Activated naive CD8-positive, alpha-beta T cell treated with anti-CD3 and anti-CD28 coated beads for 36 hours (primary cell): Measurements from ENCODE around the gene FBXO5. TPM values are rescaled to one million over a fixed set of nuclear protein-coding genes. Genes with fewer than 3 reads are reported as not detected.

Experiments used
- DNase-seq: peaks from one replicate; pipeline ENCODE4 v3.0.0; 2021
- H3K27ac Mint-ChIP-seq: one replicate; pipeline ENCODE4 v1.8.0; 2022; ENCODE audit warnings: mild to moderate bottlenecking, moderate library complexity, mixed read lengths
- H3K27me3 Mint-ChIP-seq: one replicate; pipeline ENCODE4 v1.8.0; 2022; ENCODE audit warnings: mild to moderate bottlenecking, mixed read lengths
- H3K36me3 Mint-ChIP-seq: one replicate; pipeline ENCODE4 v1.8.0; 2021; ENCODE audit warnings: mild to moderate bottlenecking, mixed read lengths
- H3K4me1 Mint-ChIP-seq: one replicate; pipeline ENCODE4 v1.8.0; 2021; ENCODE audit warnings: mixed read lengths
- H3K4me3 Mint-ChIP-seq: one replicate; pipeline ENCODE4 v1.8.0; 2022; ENCODE audit warnings: mild to moderate bottlenecking, moderate library complexity, mixed read lengths
- H3K9me3 Mint-ChIP-seq: one replicate; pipeline ENCODE4 v1.8.0; 2022; ENCODE audit warnings: mixed read lengths
- total RNA-seq, 2 experiments: library from RNA; stranded (reverse); gene quantifications; one replicate each; pipeline ENCODE4 v1.2.3, GENCODE V29; 2021

The FBXO5 gene
- total RNA-seq = 10 to 100 TPM; 51.4 to 52.6 TPM

GRCh38 chr6:152982904-152983636 is at the start of gene FBXO5:
Gene FBXO5 (minus strand): TSS chr6:152983041. CDS start chr6:152982959, 82 bp downstream.
- peaks cover 4% of the 10 kb centered on the region for H3K27me3 Mint-ChIP-seq
- H3K36me3 Mint-ChIP-seq = peaks cover 53% of the 10 kb centered on the region
- peaks cover 29% of the 10 kb centered on the region for H3K4me1 Mint-ChIP-seq
- no peaks in the 10 kb centered on the region for H3K9me3 Mint-ChIP-seq
- peak within 1 kb of the TSS; percentile 99 for H3K27ac Mint-ChIP-seq
- peak; percentile 98 for DNase-seq
- peak within 1 kb of the TSS; percentile 94 for H3K4me3 Mint-ChIP-seq

DNA sequence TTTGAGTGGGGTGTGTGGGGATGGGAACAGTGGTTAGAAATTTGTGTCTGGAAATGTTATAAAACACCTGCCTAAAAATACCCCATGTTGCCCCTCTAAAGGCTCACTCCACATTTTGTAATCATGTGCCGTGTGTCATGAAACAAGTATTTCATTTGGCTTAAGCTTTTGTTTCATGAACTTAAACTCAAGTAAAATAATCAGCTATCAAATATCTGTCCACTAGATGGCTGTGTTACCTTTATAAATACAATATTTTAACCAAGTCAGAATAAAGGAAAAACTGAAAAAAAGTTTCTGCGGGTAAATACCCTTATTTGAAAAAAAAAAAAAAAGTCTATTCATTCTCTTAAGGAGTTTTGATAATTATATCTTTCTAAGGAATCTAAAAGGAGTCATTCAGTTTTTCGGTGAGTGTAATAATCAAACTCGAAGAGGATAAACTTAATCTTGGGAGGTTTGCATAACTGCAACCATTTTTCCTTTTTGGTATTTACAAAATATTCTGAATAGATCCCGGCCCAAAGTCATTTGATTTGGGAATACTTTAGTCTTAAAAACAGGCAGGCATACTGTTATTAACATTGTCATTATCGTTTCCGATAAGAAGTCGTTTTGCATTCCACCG is 49.5 kb upstream of the FBXO5 start:
- Mint-ChIP-seq H3K27me3 (peaks cover 24% of the 10 kb centered on the region), H3K4me3 (no peak overlapping the region), H3K9me3 (no peaks in the 10 kb centered on the region), H3K27ac (no peak overlapping the region), H3K4me1 (no peaks in the 10 kb centered on the region), H3K36me3 (no peaks in the 10 kb centered on the region)
- no peak for DNase-seq

DNA sequence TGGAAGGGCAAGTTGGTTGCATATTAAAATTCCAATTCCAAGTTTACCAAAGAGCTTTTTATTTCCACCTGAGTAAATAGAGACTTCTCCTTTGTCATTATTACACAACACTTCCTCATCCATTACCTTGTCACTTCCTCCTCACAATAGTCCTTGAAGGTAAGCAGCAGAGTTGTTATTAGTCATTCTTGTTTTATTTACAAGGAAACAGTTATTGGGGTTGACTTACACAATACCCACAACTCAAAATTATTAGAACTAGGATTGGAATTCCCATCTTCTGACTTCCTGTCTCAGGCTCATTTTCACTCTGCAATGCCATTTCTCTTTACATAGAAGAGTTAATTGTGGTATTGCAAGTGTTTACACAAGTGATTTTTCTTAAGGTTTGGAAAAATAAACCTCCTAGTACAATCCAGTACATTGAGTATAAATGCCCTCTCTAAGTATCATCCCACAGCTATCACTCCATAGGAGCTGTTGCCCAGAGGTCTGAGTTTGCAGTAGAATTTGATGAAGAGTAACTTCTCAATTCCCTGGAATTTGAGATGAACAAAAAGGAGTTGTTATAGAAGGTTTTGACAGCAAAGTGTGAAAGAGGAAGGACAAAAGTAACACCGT is 48.6 kb upstream of the FBXO5 start:
- no peak for DNase-seq
- Mint-ChIP-seq H3K27me3 (peaks cover 28% of the 10 kb centered on the region), H3K4me3 (no peak overlapping the region), H3K36me3 (no peaks in the 10 kb centered on the region), H3K4me1 (no peaks in the 10 kb centered on the region), H3K27ac (no peak overlapping the region), H3K9me3 (no peaks in the 10 kb centered on the region)

GRCh38 chr6:153028963-153029362 is 46.1 kb upstream of the FBXO5 start:
- peaks cover 5% of the 10 kb centered on the region for H3K4me1 Mint-ChIP-seq
- no peaks in the 10 kb centered on the region for H3K9me3 Mint-ChIP-seq
- DNase-seq = no peak
- no peak overlapping the region for H3K4me3 Mint-ChIP-seq
- no peak overlapping the region for H3K27ac Mint-ChIP-seq
- H3K27me3 Mint-ChIP-seq = peaks cover 35% of the 10 kb centered on the region
- no peaks in the 10 kb centered on the region for H3K36me3 Mint-ChIP-seq

DNA sequence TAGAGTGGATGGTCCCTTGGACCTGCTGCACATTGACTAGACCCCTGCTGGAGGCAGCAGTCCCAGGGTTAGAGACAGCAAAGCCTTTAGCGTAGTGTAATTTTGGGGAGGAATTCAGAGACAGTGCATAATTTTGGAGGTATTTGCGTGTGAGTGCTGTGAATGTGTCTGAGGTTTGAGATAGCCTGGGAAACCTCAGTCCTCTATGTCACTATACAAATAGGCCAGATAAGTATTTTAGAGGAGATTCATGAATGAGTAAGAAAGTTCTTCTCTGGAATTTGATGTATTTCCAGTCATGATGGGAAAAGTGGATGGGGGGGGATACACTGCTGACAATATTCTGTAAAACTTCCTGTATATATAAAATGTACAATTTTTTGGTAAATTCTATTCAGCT is 45.4 kb upstream of the FBXO5 start:
- Mint-ChIP-seq H3K9me3 (no peaks in the 10 kb centered on the region), H3K36me3 (no peaks in the 10 kb centered on the region), H3K4me3 (no peak overlapping the region), H3K27ac (no peak overlapping the region), H3K4me1 (peaks cover 5% of the 10 kb centered on the region), H3K27me3 (peaks cover 39% of the 10 kb centered on the region)
- DNase-seq = no peak

GRCh38 chr6:153027480-153027879 is 44.6 kb upstream of the FBXO5 start:
- Mint-ChIP-seq H3K27me3 (peaks cover 43% of the 10 kb centered on the region), H3K36me3 (no peaks in the 10 kb centered on the region), H3K4me3 (no peak overlapping the region), H3K9me3 (no peaks in the 10 kb centered on the region), H3K27ac (no peak overlapping the region), H3K4me1 (peaks cover 5% of the 10 kb centered on the region)
- no peak for DNase-seq

DNA sequence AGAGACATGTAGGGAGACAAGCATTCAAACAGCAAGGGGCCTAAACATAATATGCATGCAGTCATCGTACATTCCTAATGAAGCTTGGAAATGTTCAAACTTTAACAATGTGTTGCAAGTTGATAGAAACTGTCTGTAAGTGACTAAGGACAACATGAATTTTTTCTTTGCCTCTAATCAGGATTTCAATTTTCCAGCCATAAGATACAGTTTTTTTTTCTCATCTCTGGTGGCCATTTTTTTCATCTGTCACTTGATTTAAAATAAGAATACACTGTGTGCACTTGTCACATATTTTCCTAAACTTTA is 41.8 kb upstream of the FBXO5 start:
- H3K36me3 Mint-ChIP-seq = no peaks in the 10 kb centered on the region
- no peak overlapping the region for H3K27ac Mint-ChIP-seq
- no peak for DNase-seq
- H3K9me3 Mint-ChIP-seq = no peaks in the 10 kb centered on the region
- H3K4me3 Mint-ChIP-seq = no peak overlapping the region
- H3K4me1 Mint-ChIP-seq = peaks cover 5% of the 10 kb centered on the region
- H3K27me3 Mint-ChIP-seq = peaks cover 29% of the 10 kb centered on the region

DNA sequence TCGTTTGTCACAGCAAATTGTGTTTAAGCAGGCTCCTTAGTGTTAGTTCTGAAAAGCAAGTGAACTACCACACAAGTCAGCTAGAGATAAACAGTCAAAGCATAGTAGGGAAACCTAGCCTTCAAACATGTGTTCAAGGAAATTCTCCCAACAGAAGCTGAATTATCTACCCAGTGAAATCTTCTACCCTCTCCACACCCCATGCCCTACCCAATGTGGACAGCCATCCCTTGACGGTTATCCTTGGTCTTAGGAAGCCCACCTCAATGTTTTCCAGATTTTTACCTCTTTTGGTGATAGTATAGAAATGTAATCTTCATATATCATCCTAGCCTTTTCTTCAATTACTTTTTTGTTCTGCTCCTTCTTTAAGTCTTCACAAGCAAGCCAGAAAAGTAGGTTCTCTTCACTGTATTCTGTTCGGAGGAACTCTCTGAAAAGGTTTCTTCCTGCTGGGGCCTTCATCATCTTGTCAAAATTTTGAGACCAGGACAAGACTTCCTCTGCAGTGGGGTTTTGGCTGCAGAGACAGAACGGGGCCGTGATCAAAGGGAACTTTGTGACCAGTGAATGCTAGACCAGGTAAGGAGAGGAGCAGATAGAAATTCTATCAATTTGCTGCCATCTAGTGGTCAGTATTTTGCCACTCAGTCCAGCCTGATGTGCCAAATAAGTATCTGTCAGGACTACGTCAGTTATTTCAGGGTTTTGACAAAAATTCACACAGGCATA is 41.3 kb upstream of the FBXO5 start:
- Mint-ChIP-seq H3K27ac (no peak overlapping the region), H3K4me3 (no peak overlapping the region), H3K27me3 (peaks cover 29% of the 10 kb centered on the region), H3K36me3 (no peaks in the 10 kb centered on the region), H3K4me1 (peaks cover 5% of the 10 kb centered on the region), H3K9me3 (no peaks in the 10 kb centered on the region)
- DNase-seq = peak; percentile 21

DNA sequence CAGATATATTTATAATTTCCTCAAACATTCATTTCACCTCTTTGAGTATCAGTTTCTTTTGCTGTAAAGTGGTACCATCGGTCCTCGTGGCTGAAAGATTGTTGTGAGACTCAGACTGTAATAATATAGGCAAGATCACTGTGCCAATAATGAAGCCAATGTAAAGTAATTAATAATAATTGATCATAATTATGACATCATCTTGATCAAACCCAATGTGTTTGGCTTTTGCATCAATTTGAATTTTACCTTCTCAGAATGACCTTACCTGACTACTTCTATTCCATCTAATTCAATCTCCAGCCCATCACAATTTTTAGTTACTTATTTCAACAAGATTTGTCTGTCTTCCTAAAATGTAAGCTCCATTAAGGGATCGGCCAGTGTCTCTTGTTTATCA is 35.5 kb upstream of the FBXO5 start:
- H3K4me3 Mint-ChIP-seq = no peak overlapping the region
- H3K9me3 Mint-ChIP-seq = no peaks in the 10 kb centered on the region
- H3K27ac Mint-ChIP-seq = no peak overlapping the region
- H3K27me3 Mint-ChIP-seq = peaks cover 33% of the 10 kb centered on the region
- no peaks in the 10 kb centered on the region for H3K36me3 Mint-ChIP-seq
- H3K4me1 Mint-ChIP-seq = no peaks in the 10 kb centered on the region
- DNase-seq = no peak

DNA sequence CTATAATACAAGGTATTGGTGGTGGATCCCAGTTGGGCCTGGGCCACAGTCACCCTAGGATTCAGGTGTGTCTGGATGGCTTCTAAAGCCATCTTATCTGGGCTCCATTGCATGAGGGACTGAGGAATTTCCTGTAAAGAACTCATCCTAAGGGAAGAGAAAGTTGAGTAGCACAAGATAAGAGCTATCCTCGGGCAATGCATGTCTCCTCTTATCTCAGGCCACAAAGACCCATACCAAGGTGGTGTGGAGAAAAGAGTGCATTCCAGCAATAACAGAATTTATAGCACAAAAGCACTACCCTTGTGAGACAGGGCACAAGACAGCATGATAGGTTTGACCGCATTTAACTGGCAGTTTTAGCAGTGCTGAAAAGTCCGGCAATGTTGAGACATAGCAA is 34.0 kb upstream of the FBXO5 start:
- H3K27me3 Mint-ChIP-seq = peaks cover 32% of the 10 kb centered on the region
- H3K27ac Mint-ChIP-seq = no peak overlapping the region
- no peaks in the 10 kb centered on the region for H3K9me3 Mint-ChIP-seq
- H3K4me3 Mint-ChIP-seq = no peak overlapping the region
- H3K4me1 Mint-ChIP-seq = no peaks in the 10 kb centered on the region
- no peak for DNase-seq
- no peaks in the 10 kb centered on the region for H3K36me3 Mint-ChIP-seq

DNA sequence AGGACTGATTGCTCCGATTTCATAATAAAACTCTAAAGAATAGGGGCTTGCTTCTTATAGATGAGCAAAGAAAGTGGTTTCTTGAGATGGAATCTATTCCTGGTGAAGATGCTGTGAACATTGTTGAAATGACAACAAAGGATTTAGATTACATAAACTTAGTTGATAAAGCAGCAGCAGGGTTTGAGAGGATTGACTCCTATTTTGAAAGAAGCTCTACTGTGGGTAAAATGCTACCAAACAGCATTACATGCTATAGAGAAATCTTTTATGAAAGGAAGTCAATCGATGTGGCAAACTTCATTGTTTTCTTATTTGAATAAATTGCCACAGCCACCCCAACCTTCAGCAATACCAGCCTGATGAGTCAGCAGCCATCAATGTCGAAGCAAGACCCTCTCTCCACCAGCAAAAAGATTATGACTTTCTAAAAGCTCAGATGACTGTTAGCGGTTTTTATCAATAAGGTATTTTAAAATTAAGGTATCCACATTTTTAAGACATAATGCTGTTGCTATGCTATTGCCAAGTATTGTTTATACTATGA is 32.3 kb upstream of the FBXO5 start:
- Mint-ChIP-seq H3K27me3 (peaks cover 32% of the 10 kb centered on the region), H3K9me3 (no peaks in the 10 kb centered on the region), H3K4me3 (no peak overlapping the region), H3K4me1 (no peaks in the 10 kb centered on the region), H3K27ac (no peak overlapping the region), H3K36me3 (no peaks in the 10 kb centered on the region)
- no peak for DNase-seq

DNA sequence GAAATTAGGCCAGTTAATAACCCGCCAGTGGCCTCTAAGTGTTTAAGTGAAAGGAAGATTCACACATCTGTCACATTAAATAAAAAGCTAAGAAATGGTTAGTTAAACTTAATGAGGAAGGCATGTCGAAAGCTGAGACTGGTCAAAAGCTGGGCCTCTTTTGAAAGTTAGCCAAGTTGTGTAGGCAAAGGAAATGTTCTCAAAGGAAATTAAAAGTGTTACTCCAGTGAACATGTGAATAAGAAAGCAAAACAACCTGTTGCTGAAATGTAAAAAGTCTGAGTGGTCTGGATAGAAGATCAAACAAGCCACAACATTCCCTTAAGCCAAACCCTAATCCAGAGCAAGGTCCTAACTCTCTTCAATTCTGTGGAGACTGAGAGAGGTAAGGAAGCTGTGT is 30.6 kb upstream of the FBXO5 start:
- H3K9me3 Mint-ChIP-seq = no peaks in the 10 kb centered on the region
- no peak overlapping the region for H3K27ac Mint-ChIP-seq
- H3K27me3 Mint-ChIP-seq = peaks cover 20% of the 10 kb centered on the region
- DNase-seq = no peak
- H3K4me3 Mint-ChIP-seq = no peak overlapping the region
- no peaks in the 10 kb centered on the region for H3K4me1 Mint-ChIP-seq
- no peaks in the 10 kb centered on the region for H3K36me3 Mint-ChIP-seq

- Mint-ChIP-seq H3K4me3 (no peak overlapping the region), H3K27ac (no peak overlapping the region), H3K9me3 (no peaks in the 10 kb centered on the region), H3K27me3 (peaks cover 15% of the 10 kb centered on the region), H3K4me1 (no peaks in the 10 kb centered on the region), H3K36me3 (no peaks in the 10 kb centered on the region)
- DNase-seq = no peak
Observed at GRCh38 chr6:153012856-153013255, 30.0 kb upstream of the FBXO5 start.

DNA sequence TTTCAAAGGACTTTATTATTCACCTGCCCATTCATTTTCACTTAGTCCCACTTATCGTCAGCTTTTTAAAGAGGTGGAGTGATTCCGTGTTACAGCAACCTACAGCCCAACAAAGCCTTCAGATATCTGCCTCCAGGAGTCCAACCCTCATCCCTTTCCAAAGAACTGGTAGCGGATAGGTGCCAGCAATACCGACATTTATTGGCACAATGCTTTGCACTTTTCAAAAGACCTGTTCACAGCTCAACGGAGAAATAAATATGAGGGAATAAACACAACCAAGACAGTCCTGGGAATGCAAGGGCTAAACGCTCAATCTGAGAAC is 20.5 kb upstream of the FBXO5 start:
- Mint-ChIP-seq H3K9me3 (peaks cover 6% of the 10 kb centered on the region), H3K27ac (peak overlapping the region; percentile 98), H3K4me3 (peak overlapping the region; percentile 98), H3K27me3 (no peaks in the 10 kb centered on the region), H3K4me1 (peaks cover 27% of the 10 kb centered on the region), H3K36me3 (peaks cover 25% of the 10 kb centered on the region)
- DNase-seq = no peak
